Smooth muscle cell (in vitro differentiated cells): ENCODE measurements around the gene KXD1. TPM values are rescaled to one million over a fixed set of nuclear protein-coding genes. Genes with fewer than 3 reads are reported as not detected.
A peak's percentile ranks its signal among the peaks of the same experiment; 100 is the strongest.

Experiments
- DNase-seq: peaks from one replicate; lab custom pipeline; 2025; ENCODE audit not compliant: unreplicated experiment; lab: John Stamatoyannopoulos, UW
- H2AFZ ChIP-seq: fragments of 200-600 bp; sonication (generic); 2 replicates; pipeline ENCODE4 v1.6.0; 2016; ENCODE audit warnings: antibody characterized with exemption, low read depth, mild to moderate bottlenecking
- H3F3A ChIP-seq: fragments of 200-600 bp; sonication (generic); 2 replicates; pipeline ENCODE4 v1.6.0; 2017; ENCODE audit warnings: antibody characterized with exemption, low read depth
- H3K27ac ChIP-seq: fragments of 200-600 bp; sonication (generic); 2 replicates; pipeline ENCODE4 v1.5.1; 2016; ENCODE audit warnings: low read depth, mild to moderate bottlenecking
- H3K27me3 ChIP-seq: fragments of 200-600 bp; sonication (generic); 2 replicates; pipeline ENCODE4 v1.6.1; 2016; ENCODE audit warnings: low read depth, mild to moderate bottlenecking
- H3K36me3 ChIP-seq: fragments of 200-600 bp; sonication (generic); 2 replicates; pipeline ENCODE4 v1.5.1; 2016; ENCODE audit warnings: low read depth
- H3K4me1 ChIP-seq: fragments of 200-600 bp; sonication (generic); 2 replicates; pipeline ENCODE4 v1.5.1; 2016; ENCODE audit warnings: low read depth
- H3K4me2 ChIP-seq: fragments of 200-600 bp; sonication (generic); 2 replicates; pipeline ENCODE4 v1.6.0; 2016; ENCODE audit warnings: mild to moderate bottlenecking
- H3K4me3 ChIP-seq: fragments of 200-600 bp; sonication (generic); 2 replicates; pipeline ENCODE4 v1.5.1; 2016; ENCODE audit warnings: mild to moderate bottlenecking
- H3K79me2 ChIP-seq: fragments of 200-600 bp; sonication (generic); 2 replicates; pipeline ENCODE4 v1.6.0; 2016; ENCODE audit warnings: low read depth, mild to moderate bottlenecking
- H3K9ac ChIP-seq: fragments of 200-600 bp; sonication (generic); 2 replicates; pipeline ENCODE4 v1.6.0; 2016; ENCODE audit warnings: low read depth
- H3K9me3 ChIP-seq: fragments of 200-600 bp; sonication (generic); replicated peaks from 2 replicates; pipeline ENCODE4 v1.5.1; 2016; ENCODE audit warnings: low read depth
- H4K20me1 ChIP-seq: fragments of 200-600 bp; sonication (generic); 2 replicates; pipeline ENCODE4 v1.6.0; 2016; ENCODE audit warnings: low read depth
- WGBS: methylation state at CpG from one replicate; pipeline ENCODE4 v1.1.7; 2016; ENCODE audit warnings: low lambda C conversion rate; 5-methylcytosine and 5-hydroxymethylcytosine counted together
- polyA plus RNA-seq: library from polyadenylated mRNA; unstranded; fragments of >200 nt; fragmentation: Nextera tagmentation; extraction: Ambion mirVana; gene quantifications from 2 replicates; pipeline ENCODE4 v1.2.1, GENCODE V29; 2016
- total RNA-seq: library from RNA; depleted of rRNA; stranded (reverse); fragments of >200 nt; gene quantifications from 2 replicates; pipeline ENCODE4 v1.2.3, GENCODE V29; 2014
- TF ChIP-seq, protein P1 (sequence below): fragments of 200-600 bp; sonication (generic); IDR thresholded peaks from 2 replicates; pipeline ENCODE4 v1.5.1; 2017; ENCODE audit warnings: borderline replicate concordance, mild to moderate bottlenecking, antibody characterized with exemption; ENCODE audit not compliant: insufficient read depth, poor library complexity, severe bottlenecking

Gene KXD1
- total and polyA plus RNA-seq, 2 experiments from 2014 or later: 75.4 to 134 TPM

DNA sequence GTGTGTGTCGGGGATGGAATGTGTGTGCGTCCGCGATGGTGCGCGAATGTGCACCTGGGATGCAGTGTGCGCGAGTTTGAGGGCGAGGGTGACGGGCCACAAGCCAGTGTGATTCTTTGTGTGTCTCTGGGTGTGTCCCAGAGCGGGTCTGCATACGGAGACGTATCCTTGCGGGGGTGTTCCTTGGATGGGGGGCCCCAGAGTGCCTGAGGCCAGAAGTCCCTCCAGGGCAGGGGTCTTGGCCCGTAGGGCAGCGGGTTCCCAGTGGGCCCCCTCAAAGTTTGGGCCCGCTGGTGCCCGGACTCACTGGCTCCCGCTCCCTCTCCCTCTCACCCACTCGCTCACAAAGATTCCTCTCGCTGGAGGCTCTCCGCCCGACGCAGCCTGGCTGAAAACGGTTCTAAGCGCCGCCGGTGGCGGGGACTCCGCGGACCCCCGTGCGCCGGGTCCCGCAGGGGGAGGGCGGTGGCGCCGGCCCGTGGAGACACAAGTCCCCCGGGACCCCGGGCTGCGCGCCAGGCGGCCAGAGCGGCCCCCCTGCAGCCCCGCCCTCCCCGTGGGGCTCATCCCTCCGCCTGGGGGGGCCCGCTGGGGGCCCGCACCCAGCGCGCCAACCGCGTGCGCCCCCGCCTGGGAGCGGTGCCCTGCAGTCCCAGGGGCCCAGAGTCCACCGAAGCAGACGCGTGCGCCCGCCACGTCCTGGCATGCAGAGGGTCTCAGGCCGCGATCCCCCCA lies 48.0 kb downstream of the KXD1 start:
- no peak overlapping the region for H2AFZ ChIP-seq
- peak overlapping the region; percentile 57 for H3K4me3 ChIP-seq
- WGBS: 6% methylated on average over 55 of the region's 65 CpGs

DNA sequence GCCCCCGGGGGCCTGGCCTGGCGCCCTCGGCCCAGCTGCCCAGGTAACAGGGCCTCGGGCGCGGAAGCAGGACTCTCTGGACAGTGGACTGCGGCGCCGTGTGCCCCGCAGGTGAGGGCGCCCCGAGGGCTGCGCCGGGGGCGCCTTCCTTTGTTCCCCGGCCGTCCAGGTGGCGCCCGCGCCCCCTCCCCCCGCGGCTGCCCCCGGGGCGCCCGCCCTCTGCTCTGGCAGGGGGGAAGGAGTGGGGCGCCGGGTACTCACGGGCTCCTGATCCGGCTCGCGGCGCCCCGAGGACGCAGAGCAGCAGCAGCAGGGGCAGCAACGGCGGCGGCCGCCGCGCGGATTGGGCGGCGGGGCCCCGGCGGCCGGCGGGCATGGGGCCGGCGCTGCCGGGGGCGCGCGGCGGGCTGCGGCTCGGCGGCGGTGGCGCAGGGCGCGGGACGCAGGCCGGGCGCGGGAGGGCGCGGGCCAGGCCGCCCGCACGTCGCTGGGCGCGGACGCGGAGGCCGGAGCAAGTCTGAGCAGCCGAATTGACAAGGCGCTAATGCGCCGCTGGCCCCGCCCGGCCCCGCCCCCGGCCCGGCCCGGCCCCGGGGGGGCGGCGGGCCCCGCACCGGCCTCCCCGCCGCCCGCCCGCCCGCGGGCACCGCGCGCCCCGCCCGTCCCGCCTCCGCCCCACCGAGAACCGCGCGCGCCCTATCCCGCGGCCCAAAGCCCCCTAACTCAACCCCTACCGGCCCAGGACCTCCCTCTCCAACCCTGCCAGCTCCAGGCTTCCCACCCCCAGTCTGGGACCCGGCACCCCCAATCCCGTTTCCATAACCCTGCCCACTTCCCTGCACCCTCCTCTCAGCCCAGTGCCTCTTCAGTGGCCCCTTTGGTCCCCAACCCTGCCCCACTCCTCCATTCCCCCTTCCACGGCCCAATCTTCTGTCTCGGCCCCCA lies 48.9 kb downstream of the KXD1 start, which contains the start of gene CRLF1:
Gene CRLF1 (minus strand): TSS at position 519 of the 945 bp plus-strand sequence. CDS start 143 bp downstream, at position 376.
- DNase-seq: no peak
- H3K4me2 ChIP-seq: peak within 1 kb of the TSS; percentile 91
- 5% methylated on average over 12 of the region's 116 CpGs for WGBS
- H3K79me2 ChIP-seq: peaks cover 27% of the 10 kb centered on the region
- H3K27ac ChIP-seq: no peak within 1 kb of the TSS
- peaks cover 12% of the 10 kb centered on the region for H3F3A ChIP-seq
- no peaks in the 10 kb centered on the region for H3K9me3 ChIP-seq
- TF ChIP-seq, protein P1, sequence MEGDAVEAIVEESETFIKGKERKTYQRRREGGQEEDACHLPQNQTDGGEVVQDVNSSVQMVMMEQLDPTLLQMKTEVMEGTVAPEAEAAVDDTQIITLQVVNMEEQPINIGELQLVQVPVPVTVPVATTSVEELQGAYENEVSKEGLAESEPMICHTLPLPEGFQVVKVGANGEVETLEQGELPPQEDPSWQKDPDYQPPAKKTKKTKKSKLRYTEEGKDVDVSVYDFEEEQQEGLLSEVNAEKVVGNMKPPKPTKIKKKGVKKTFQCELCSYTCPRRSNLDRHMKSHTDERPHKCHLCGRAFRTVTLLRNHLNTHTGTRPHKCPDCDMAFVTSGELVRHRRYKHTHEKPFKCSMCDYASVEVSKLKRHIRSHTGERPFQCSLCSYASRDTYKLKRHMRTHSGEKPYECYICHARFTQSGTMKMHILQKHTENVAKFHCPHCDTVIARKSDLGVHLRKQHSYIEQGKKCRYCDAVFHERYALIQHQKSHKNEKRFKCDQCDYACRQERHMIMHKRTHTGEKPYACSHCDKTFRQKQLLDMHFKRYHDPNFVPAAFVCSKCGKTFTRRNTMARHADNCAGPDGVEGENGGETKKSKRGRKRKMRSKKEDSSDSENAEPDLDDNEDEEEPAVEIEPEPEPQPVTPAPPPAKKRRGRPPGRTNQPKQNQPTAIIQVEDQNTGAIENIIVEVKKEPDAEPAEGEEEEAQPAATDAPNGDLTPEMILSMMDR: no peak
- H2AFZ ChIP-seq: no peak within 1 kb of the TSS
- H3K9ac ChIP-seq: no peak within 1 kb of the TSS
- H3K36me3 ChIP-seq: no peaks in the 10 kb centered on the region
- H4K20me1 ChIP-seq: peaks cover 36% of the 10 kb centered on the region
- peaks cover 40% of the 10 kb centered on the region for H3K4me1 ChIP-seq
- peak within 1 kb of the TSS; percentile 57 for H3K4me3 ChIP-seq
- H3K27me3 ChIP-seq: peaks cover 62% of the 10 kb centered on the region

More for the DNA sequence above, 48.0 kb downstream of the KXD1 start:
- H3K4me2 ChIP-seq: peak overlapping the region; percentile 90
- H3K9ac ChIP-seq: no peak overlapping the region
- H3K79me2 ChIP-seq: peaks cover 27% of the 10 kb centered on the region
- peaks cover 12% of the 10 kb centered on the region for H3F3A ChIP-seq
- H3K36me3 ChIP-seq: no peaks in the 10 kb centered on the region
- no peaks in the 10 kb centered on the region for H3K9me3 ChIP-seq
- no peak overlapping the region for H3K27ac ChIP-seq
- peaks cover 33% of the 10 kb centered on the region for H3K4me1 ChIP-seq
- H4K20me1 ChIP-seq: peaks cover 44% of the 10 kb centered on the region
- H3K27me3 ChIP-seq: peaks cover 53% of the 10 kb centered on the region
- TF ChIP-seq, protein P1: no peak
- no peak for DNase-seq

DNA sequence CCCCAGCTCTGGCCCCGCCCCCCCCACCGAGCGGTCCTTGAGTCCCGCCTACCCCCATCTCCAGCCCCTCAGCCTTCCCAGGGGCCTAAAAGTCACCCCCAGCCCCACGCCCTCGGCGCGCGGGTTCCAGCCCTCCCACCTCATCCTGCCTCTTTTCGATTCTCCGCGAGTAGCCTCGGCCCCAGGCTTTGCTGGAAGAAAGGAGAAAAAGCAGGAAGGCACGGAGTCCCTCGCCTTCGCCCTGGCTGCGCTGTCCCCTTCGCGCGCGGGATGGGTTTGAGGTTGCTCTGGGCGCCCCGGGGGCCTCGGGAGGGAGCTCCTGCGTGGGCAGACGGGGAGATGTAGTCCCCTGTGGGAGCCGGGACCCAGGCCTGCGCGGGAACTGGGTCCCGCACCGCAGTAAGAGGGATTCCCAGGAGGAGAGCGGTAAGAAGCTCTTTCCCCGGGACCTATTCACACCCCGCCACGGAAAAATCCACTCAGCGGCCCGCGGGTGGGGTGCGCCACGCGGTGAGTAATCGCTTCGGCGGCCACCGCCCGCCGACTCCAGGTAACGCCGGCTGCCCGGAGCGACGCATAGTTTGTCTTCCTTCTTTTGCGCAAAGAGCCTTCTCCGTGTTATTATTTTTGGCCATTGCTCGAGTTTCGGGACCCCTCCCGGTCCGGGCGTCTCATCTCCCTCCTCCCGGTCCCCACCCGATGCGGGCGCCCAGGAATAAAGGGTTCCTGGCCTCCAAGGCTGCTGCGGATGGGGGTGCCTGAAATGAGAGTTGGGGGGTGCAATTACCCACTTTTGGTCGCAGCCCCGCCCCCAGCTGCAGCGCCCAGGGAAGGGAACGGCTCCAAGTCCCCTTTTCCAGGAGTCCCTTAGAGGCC lies 49.8 kb downstream of the KXD1 start:
- Histone ChIP-seq H3K4me2 (peak overlapping the region; percentile 91), H3K27ac (no peak overlapping the region), H4K20me1 (peaks cover 26% of the 10 kb centered on the region), H3K9me3 (no peaks in the 10 kb centered on the region), H3K36me3 (no peaks in the 10 kb centered on the region), H3K9ac (no peak overlapping the region), H3K4me3 (peak overlapping the region; percentile 45), H3K79me2 (peaks cover 18% of the 10 kb centered on the region), H3K27me3 (peaks cover 71% of the 10 kb centered on the region), H3F3A (peaks cover 12% of the 10 kb centered on the region), H2AFZ (no peak overlapping the region), H3K4me1 (peaks cover 49% of the 10 kb centered on the region)
- no peak for DNase-seq
- 4% methylated on average over 61 of the region's 68 CpGs for WGBS
- TF ChIP-seq, protein P1: no peak
